EH (cell line): ENCODE measurements around the gene WDR59.
"Not testable (repeated sequence)": the region's sequence is repeated elsewhere in the genome, so short reads cannot be mapped to it uniquely, and the experiment has no call there.

Experiments used
- DNase-seq: peaks from one replicate; pipeline ENCODE4 v3.0.0-alpha.2; 2015; ENCODE audit warnings: low read depth

The WDR59 gene

GRCh38 chr16:74850027-74850426 lies 134.9 kb downstream of the WDR59 start:
- DNase-seq: no peak

- DNase-seq: no peak
These were observed 137.7 kb downstream of the WDR59 start for GRCh38 chr16:74847202-74847601.

- no peak for DNase-seq
These were observed 138.2 kb downstream of the WDR59 start for GRCh38 chr16:74846714-74847113.

- no peak for DNase-seq
These were observed 140.6 kb downstream of the WDR59 start for GRCh38 chr16:74844041-74844980.

- DNase-seq: not testable (repeated sequence)
These were observed 141.4 kb downstream of the WDR59 start for GRCh38 chr16:74843381-74844035.

GRCh38 chr16:74842413-74842812 lies 142.5 kb downstream of the WDR59 start:
- no peak for DNase-seq

- DNase-seq: no peak
These were observed 143.0 kb downstream of the WDR59 start for GRCh38 chr16:74841904-74842303.

- DNase-seq: no peak
These were observed 143.5 kb downstream of the WDR59 start for GRCh38 chr16:74841469-74841868.

GRCh38 chr16:74837056-74837455 lies 147.9 kb downstream of the WDR59 start:
- no peak for DNase-seq

GRCh38 chr16:74836111-74836671 lies 148.7 kb downstream of the WDR59 start:
- no peak for DNase-seq

GRCh38 chr16:74832228-74832627 lies 152.7 kb downstream of the WDR59 start:
- no peak for DNase-seq

- DNase-seq: no peak
These were observed 153.5 kb downstream of the WDR59 start for GRCh38 chr16:74831467-74831866.

- no peak for DNase-seq
These were observed 154.3 kb downstream of the WDR59 start for GRCh38 chr16:74830648-74831047.

GRCh38 chr16:74829637-74830036 lies 155.3 kb downstream of the WDR59 start:
- DNase-seq: no peak

GRCh38 chr16:74825941-74826340 lies 159.0 kb downstream of the WDR59 start:
- no peak for DNase-seq

GRCh38 chr16:74825016-74825415 lies 159.9 kb downstream of the WDR59 start:
- no peak for DNase-seq
